HEK293 (cell line): Measurements from ENCODE around the gene HIPK2.
A peak's percentile ranks its signal among the peaks of the same experiment; 100 is the strongest.

Experiments used
- CTCF ChIA-PET: fragments of 350-600 bp; formaldehyde crosslinking; extraction: SDS; loops from one replicate; lab custom pipeline; 2021; ENCODE audit warnings: antibody characterized with exemption; lab: Yijun Ruan, JAX
- POLR2A ChIA-PET: fragments of 300-600 bp; formaldehyde crosslinking; extraction: SDS; loops from one replicate; lab custom pipeline; 2020; ENCODE audit warnings: antibody characterized with exemption, inconsistent platforms; lab: Yijun Ruan, JAX
- H3K27ac ChIP-seq: fragments of 200-500 bp; sonication (Bioruptor generic); 2 replicates; pipeline ENCODE4 v1.5.1; 2014; ENCODE audit warnings: low read depth, low read length, control low read depth, inconsistent platforms; ENCODE audit errors: extremely low read depth
- H3K36me3 ChIP-seq, 2 experiments: fragments of 200-500 bp in 1 of 2; sonication (Bioruptor generic) in 1 of 2; 1 replicate in 1 of 2; 2 replicates in 1 of 2; pipeline ENCODE4 v1.5.1; 2014 to 2017; ENCODE audit warnings: inconsistent platforms in 2 of 2, low read length in 2 of 2; ENCODE audit not compliant: control insufficient read depth in 2 of 2, insufficient read depth in 1 of 2
- H3K4me1 ChIP-seq: fragments of 200-500 bp; sonication (Bioruptor generic); 2 replicates; pipeline ENCODE4 v1.5.1; 2014; ENCODE audit warnings: mild to moderate bottlenecking, low read length, inconsistent platforms; ENCODE audit not compliant: control insufficient read depth, insufficient read depth
- H3K4me3 ChIP-seq: 2 replicates; pipeline ENCODE4 v1.5.1; 2011; ENCODE audit warnings: low read depth, mild to moderate bottlenecking, control low read depth, low read length, moderate library complexity
- H3K9me3 ChIP-seq: fragments of 200-500 bp; sonication (Bioruptor generic); 2 replicates; pipeline ENCODE4 v1.5.1; 2014; ENCODE audit warnings: low read depth, low read length, inconsistent platforms; ENCODE audit not compliant: control insufficient read depth, insufficient read depth
- AEBP2 ChIP-seq: fragments of 450-650 bp; formaldehyde crosslinking; IDR thresholded peaks from 2 replicates; pipeline ENCODE4 v1.5.1; 2016; ENCODE audit warnings: missing biosample characterization, missing genetic modification characterization, borderline replicate concordance
- FEZF1 ChIP-seq: fragments of 450-650 bp; formaldehyde crosslinking; IDR thresholded peaks from 2 replicates; pipeline ENCODE4 v1.5.1; 2016; ENCODE audit warnings: missing biosample characterization, missing genetic modification characterization
- GLIS1 ChIP-seq: fragments of 450-650 bp; formaldehyde crosslinking; IDR thresholded peaks from 2 replicates; pipeline ENCODE4 v1.5.1; 2016; ENCODE audit warnings: missing biosample characterization, missing genetic modification characterization
- HOXA7 ChIP-seq: sonication (generic); formaldehyde crosslinking; IDR thresholded peaks from 2 replicates; pipeline ENCODE4 v1.8.1; 2022; ENCODE audit warnings: missing genetic modification reagents, borderline replicate concordance
- HOXD13 ChIP-seq: sonication (generic); formaldehyde crosslinking; IDR thresholded peaks from 2 replicates; pipeline ENCODE4 v1.8.0; 2022; ENCODE audit warnings: missing genetic modification reagents, borderline replicate concordance
- PRDM6 ChIP-seq: fragments of 450-650 bp; formaldehyde crosslinking; IDR thresholded peaks from 2 replicates; pipeline ENCODE4 v1.5.1; 2017; ENCODE audit warnings: missing biosample characterization, missing genetic modification characterization
- YY1 ChIP-seq: fragments of 450-650 bp; formaldehyde crosslinking; IDR thresholded peaks from 2 replicates; pipeline ENCODE4 v1.5.1; 2018; ENCODE audit warnings: missing biosample characterization, missing genetic modification characterization
- ZBTB1 ChIP-seq: fragments of 450-650 bp; formaldehyde crosslinking; IDR thresholded peaks from 2 replicates; pipeline ENCODE4 v1.5.1; 2016; ENCODE audit warnings: missing biosample characterization, missing genetic modification characterization
- ZFHX2 ChIP-seq: fragments of 450-650 bp; formaldehyde crosslinking; conservative IDR thresholded peaks from 2 replicates; pipeline ENCODE4 v1.5.1; 2016; ENCODE audit warnings: missing biosample characterization, missing genetic modification characterization
- ZNF114 ChIP-seq: fragments of 450-650 bp; formaldehyde crosslinking; IDR thresholded peaks from 2 replicates; pipeline ENCODE4 v1.5.0; 2017; ENCODE audit warnings: missing biosample characterization, missing genetic modification characterization
- ZNF133 ChIP-seq: fragments of 450-650 bp; formaldehyde crosslinking; IDR thresholded peaks from 2 replicates; pipeline ENCODE4 v1.5.1; 2016; ENCODE audit warnings: missing biosample characterization, missing genetic modification characterization
- ZNF211 ChIP-seq: fragments of 450-650 bp; formaldehyde crosslinking; IDR thresholded peaks from 2 replicates; pipeline ENCODE4 v1.5.1; 2016; ENCODE audit warnings: low read depth, missing biosample characterization, missing genetic modification characterization
- ZNF221 ChIP-seq: fragments of 450-650 bp; formaldehyde crosslinking; IDR thresholded peaks from 2 replicates; pipeline ENCODE4 v1.5.1; 2017; ENCODE audit warnings: missing biosample characterization, missing genetic modification characterization, borderline replicate concordance
- ZNF423 ChIP-seq: fragments of 450-650 bp; formaldehyde crosslinking; IDR thresholded peaks from 2 replicates; pipeline ENCODE4 v1.5.1; 2016; ENCODE audit warnings: missing biosample characterization, missing genetic modification characterization
- ZNF521 ChIP-seq: fragments of 450-650 bp; formaldehyde crosslinking; IDR thresholded peaks from 2 replicates; pipeline ENCODE4 v1.5.1; 2017; ENCODE audit warnings: missing biosample characterization, mild to moderate bottlenecking, missing genetic modification characterization
- ZNF530 ChIP-seq: fragments of 450-650 bp; formaldehyde crosslinking; IDR thresholded peaks from 2 replicates; pipeline ENCODE4 v1.5.1; 2016; ENCODE audit warnings: low read depth, missing biosample characterization, missing genetic modification characterization
- ZNF561 ChIP-seq: fragments of 450-650 bp; IDR thresholded peaks from 2 replicates; pipeline ENCODE4 v1.5.1; 2018; ENCODE audit warnings: missing biosample characterization, missing genetic modification characterization, borderline replicate concordance
- ZNF639 ChIP-seq: fragments of 450-650 bp; formaldehyde crosslinking; IDR thresholded peaks from 2 replicates; pipeline ENCODE4 v1.5.1; 2016; ENCODE audit warnings: missing biosample characterization, missing genetic modification characterization
- ZNF658 ChIP-seq: fragments of 450-650 bp; formaldehyde crosslinking; IDR thresholded peaks from 2 replicates; pipeline ENCODE4; 2016; ENCODE audit warnings: missing biosample characterization, missing genetic modification characterization
- ZNF664 ChIP-seq: fragments of 450-650 bp; formaldehyde crosslinking; IDR thresholded peaks from 2 replicates; pipeline ENCODE4 v1.5.1; 2016; ENCODE audit warnings: missing biosample characterization, missing genetic modification characterization
- ZNF692 ChIP-seq: fragments of 450-650 bp; formaldehyde crosslinking; IDR thresholded peaks from 2 replicates; pipeline ENCODE4 v1.5.1; 2016; ENCODE audit warnings: missing biosample characterization, missing genetic modification characterization
- ZNF707 ChIP-seq: fragments of 450-650 bp; formaldehyde crosslinking; IDR thresholded peaks from 2 replicates; pipeline ENCODE4 v1.5.1; 2016; ENCODE audit warnings: missing biosample characterization, missing genetic modification characterization
- ZNF768 ChIP-seq: fragments of 450-650 bp; formaldehyde crosslinking; IDR thresholded peaks from 2 replicates; pipeline ENCODE4 v1.5.1; 2018; ENCODE audit warnings: missing biosample characterization, mild to moderate bottlenecking, missing genetic modification characterization
- ZNF843 ChIP-seq: fragments of 450-650 bp; formaldehyde crosslinking; IDR thresholded peaks from 2 replicates; pipeline ENCODE4 v1.5.1; 2016; ENCODE audit warnings: missing biosample characterization, missing genetic modification characterization

The HIPK2 gene

GRCh38 chr7:139743267-139743966 lies 34.4 kb downstream of the HIPK2 start (continued):
- TF ChIP-seq ZNF843 (tag by site-specific recombination) (no peak), YY1 (tag by site-specific recombination) (no peak)

- Histone ChIP-seq H3K27ac (no peak overlapping the region), H3K4me3 (no peak overlapping the region), H3K9me3 (no peaks in the 10 kb centered on the region), H3K4me1 (no peaks in the 10 kb centered on the region), H3K36me3 (no peaks in the 10 kb centered on the region)
- ChIA-PET POLR2A (no interaction called here), CTCF (interaction anchor here (0.7 to 1.0 kb wide), 2 partner anchors 13 to 17 kb away, joined by 3 to 5 read pairs; no protein-coding TSS in a partner anchor)
- TF ChIP-seq FEZF1 (tag by site-specific recombination) (peak; percentile 28; the same call in 1 of the 2 replicates), GLIS1 (tag by site-specific recombination) (peak; percentile 86), PRDM6 (tag by site-specific recombination) (peak; percentile 70), ZNF423 (tag by site-specific recombination) (no peak), ZNF530 (tag by site-specific recombination) (no peak)
These were observed 35.9 kb downstream of the HIPK2 start for GRCh38 chr7:139741789-139742344.

- POLR2A ChIA-PET = no interaction called here
- no peaks in the 10 kb centered on the region for H3K36me3 ChIP-seq
- CTCF ChIA-PET = interaction anchor here (0.6 to 1.0 kb wide), 2 partner anchors 12 to 72 kb away, joined by 3 to 5 read pairs; no protein-coding TSS in a partner anchor
- H3K9me3 ChIP-seq = no peaks in the 10 kb centered on the region
- H3K4me1 ChIP-seq = no peaks in the 10 kb centered on the region
- TF ChIP-seq ZFHX2 (tag by site-specific recombination) (no peak), ZNF639 (tag by site-specific recombination) (no peak), ZNF707 (tag by site-specific recombination) (no peak), ZNF221 (no peak), AEBP2 (tag by site-specific recombination) (no peak), ZNF561 (no peak), ZNF521 (tag by site-specific recombination) (no peak), HOXD13 (no peak), HOXA7 (CRISPR knock-in tag) (no peak), ZNF658 (tag by site-specific recombination) (no peak), ZNF664 (no peak), ZBTB1 (tag by site-specific recombination) (no peak), ZNF211 (no peak), ZNF133 (no peak), ZNF114 (tag by site-specific recombination) (no peak), ZNF768 (tag by site-specific recombination) (no peak), ZNF692 (tag by site-specific recombination) (no peak)
- no peak overlapping the region for H3K27ac ChIP-seq
- H3K4me3 ChIP-seq = no peak overlapping the region
These were observed 36.6 kb downstream of the HIPK2 start for GRCh38 chr7:139741239-139741638.
